ENCODE data around the gene HIPK2. TPM values are rescaled to one million over a fixed set of nuclear protein-coding genes. Genes with fewer than 3 reads are reported as not detected.

Gene HIPK2
- 7.5 and 8.3 TPM in 2 replicates for total RNA-seq (2014; rRNA removed; shearing (Covaris generic))

DNA sequence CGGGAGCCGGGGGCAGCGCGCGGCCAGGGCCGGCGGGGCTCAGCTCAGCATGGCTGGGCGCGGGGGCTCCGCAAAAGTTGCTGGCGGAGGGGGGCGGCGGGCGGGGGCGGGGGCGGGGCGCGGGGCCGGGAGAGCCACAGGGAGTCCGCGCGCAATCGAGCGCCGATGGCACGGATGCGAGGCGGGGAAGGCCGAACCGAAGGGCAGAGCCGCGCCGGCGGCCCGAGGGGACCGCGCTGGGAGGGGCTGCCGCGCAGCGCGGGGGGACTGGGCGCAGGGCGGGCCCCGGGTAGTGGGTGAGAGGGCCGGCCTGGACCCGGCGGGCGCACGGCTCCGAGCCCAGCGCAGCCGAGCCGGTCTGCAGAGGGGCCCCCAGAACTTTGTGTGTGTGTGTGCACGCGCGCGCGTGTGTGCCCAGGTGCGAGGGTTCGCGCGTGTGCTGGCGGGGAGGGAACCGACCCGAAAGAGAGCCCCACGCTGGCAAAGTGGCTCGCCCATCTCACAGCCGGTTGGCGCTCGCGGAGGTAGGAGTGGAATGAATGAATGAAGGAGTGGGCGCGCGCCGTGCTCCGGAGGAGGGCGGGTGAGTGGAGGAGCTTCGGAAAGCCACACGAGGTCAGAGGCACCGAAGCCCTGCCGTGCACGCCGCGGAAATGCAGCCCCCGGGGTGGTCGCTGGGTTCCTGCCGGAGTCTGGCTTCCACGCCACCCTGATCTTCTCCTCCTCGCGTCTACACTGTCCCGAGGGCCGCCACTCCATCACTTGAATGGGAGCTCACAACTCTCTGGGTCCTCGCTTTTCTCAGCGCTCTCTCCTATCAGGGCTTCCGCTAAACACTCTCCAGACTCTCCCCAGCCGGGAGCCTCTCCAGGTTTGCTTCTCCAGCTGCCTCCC, at the start of gene HIPK2:
HIPK2 (minus strand) TSS at position 51 of the 894 bp plus-strand sequence. CDS start 375 bp downstream, outside the sequence.
- peak; percentile 72 for DNase-seq (ENCODE audit: low read depth)

DNA sequence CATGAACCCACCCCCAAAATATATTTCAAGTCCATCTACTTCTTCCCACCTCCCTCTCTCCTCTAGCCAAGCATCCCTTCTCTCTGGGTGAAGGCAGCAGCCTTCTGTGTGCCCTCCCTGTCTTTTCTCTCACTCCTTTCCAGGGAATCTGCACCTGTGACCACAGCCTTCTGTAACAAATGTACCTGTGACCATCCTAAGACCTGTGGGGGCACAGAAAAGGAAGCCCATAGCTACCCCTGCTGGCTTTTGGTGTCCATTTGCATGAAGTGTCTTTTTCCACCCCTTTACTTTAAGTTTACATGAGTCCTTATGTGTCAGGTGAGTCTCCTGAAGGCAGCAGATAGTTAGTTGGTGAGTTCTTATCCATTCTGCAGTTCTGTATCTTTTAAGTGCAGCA, 49.2 kb upstream of the HIPK2 start:
- DNase-seq (ENCODE audit: low read depth), result no peak

DNA sequence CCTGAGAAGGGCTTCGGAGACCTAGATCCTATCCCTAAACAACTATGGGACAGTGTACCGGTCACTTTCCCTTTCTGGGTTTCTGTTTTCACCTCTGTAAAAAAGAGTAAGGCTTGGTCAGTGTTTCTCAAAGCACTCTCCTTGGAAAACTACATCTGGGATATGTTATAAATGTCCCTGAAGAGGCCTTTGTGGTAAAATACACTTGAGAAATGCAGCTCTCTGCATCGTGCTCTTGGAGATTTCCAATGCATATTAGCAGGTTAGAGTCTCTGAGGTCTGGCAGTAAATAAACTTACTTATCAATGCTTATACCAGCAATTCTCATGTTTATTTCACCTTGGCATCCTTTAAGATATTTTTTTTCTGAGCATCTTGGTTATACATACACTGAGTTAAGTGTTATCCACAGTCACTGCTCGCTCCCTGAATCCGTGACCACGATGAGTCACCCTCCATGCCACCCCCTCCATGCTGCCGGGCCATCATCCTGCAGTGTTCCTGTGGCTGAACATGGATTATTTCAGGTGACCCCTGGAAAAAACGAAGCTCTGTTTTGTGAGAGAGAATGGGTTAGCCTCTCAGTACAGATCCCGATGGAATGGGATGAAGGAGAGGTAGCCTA, 48.0 kb upstream of the HIPK2 start:
- peak; percentile 69 for DNase-seq (ENCODE audit: low read depth)

- no peak for DNase-seq (ENCODE audit: low read depth)
Measured at GRCh38 chr7:139823959-139824521, 46.2 kb upstream of the HIPK2 start.

- DNase-seq (ENCODE audit: low read depth), result no peak
Measured at GRCh38 chr7:139822855-139823254, 45.1 kb upstream of the HIPK2 start.

GRCh38 chr7:139821349-139822105, 43.7 kb upstream of the HIPK2 start:
- DNase-seq (ENCODE audit: low read depth), result no peak

DNA sequence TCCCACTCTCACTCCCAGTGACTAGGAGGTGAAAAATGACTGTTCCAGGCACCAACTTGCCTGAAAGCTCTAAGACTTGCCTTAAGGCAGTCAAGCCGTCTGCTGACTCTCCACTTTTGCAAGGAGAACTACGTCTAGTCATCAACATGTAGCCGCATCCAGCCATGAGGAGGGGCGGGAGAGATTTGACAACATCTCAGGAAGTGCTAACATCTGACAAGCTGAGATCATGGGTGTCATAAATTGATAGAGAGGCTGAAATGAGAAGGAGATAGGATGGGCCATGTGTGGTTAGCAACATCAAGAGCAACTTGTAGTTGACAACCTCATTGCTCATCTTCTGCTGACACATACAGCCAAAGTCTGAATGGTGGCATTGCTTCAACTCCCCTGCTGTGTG, 42.3 kb upstream of the HIPK2 start:
- no peak for DNase-seq (ENCODE audit: low read depth)

- DNase-seq (ENCODE audit: low read depth), result no peak
Measured at GRCh38 chr7:139817249-139817648, 39.5 kb upstream of the HIPK2 start.

DNA sequence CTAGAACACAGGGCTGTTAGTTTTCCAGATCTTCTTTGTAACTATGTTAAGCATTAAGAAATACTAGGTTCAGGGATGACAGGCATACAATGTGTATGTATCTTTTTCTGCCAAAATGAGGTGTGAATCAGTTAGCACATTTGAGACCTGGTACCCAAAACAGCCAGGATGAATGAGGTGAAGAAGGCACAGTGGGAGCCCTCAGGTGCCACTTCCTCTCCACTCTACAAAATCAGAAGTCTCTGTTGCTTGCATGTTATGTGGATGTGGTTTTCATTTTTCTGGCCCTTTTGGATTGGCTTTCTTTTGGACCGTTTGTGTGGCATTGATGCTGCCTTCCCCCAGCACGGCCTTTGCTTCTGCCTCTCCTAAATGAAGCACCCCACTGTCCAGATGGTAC, 35.9 kb upstream of the HIPK2 start:
- no peak for DNase-seq (ENCODE audit: low read depth)

GRCh38 chr7:139813151-139813550, 35.4 kb upstream of the HIPK2 start:
- DNase-seq (ENCODE audit: low read depth), result no peak

DNA sequence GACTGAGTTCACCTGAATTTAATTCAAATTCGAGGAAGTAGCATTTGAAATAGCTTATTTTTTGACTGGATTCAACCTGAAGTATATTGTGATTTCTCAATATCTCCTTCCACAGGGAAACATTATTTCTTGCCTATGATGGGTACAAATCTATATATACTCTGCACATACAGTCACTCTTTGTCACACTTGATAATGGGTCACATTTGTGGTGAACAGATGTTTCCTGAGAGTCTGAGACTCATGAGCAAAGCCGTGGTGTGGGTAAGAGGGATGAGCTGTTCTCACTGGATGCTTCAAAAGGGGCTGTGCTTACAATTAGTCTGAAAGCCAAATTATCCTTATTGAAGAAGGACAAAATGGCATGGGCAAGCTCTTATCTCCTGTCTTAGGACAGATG, 33.3 kb upstream of the HIPK2 start:
- DNase-seq (ENCODE audit: low read depth), result peak; percentile 36

DNA sequence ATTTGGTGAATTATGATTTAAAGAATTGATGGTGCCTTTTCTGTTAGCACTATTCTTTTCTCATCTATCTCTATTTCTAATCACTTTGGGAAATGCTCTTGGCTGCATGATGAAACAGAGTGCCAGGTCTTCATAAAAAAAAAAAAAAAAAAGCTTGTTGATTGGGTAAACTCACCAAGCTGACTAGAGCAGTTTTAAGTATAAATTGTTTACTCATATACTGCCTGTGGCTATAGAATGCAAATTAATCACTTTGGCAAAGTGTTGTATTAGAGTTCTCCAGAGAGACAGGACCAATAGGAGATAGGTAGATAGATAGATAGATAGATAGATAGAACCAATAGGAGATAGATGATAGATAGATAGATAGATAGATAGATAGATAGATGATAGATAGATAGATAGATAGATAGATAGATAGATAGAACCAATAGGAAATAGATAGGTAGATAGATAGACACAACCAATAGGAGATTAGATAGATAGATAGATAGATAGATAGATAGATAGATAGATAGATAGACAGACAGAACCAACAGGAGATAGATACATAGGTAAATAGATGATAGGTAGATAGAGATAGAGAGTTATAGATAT, 31.1 kb upstream of the HIPK2 start:
- no peak for DNase-seq (ENCODE audit: low read depth)

- no peak for DNase-seq (ENCODE audit: low read depth)
Measured at GRCh38 chr7:139808427-139808826, 30.6 kb upstream of the HIPK2 start.

- no peak for DNase-seq (ENCODE audit: low read depth)
Measured at GRCh38 chr7:139807009-139807408, 29.2 kb upstream of the HIPK2 start.

DNA sequence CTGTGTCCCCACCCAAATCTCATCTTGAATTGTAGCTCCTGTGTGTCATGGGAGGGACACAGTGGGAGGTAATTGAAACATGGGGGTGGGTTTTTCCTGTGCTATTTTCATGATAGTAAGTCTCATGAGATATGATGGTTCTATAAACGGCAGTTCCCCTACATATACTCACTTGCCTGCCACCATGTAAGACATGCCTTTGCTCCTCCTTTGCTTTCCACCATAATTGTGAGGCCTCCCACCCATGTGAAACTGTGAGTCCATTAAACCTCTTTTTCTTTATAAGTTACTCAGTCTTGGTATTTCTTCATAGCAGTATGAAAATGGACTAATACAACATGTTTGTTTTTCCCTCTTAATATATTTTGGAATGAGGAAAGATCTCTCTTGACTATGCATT, 26.8 kb upstream of the HIPK2 start:
- no peak for DNase-seq (ENCODE audit: low read depth)

GRCh38 chr7:139799586-139799985, 21.8 kb upstream of the HIPK2 start:
- DNase-seq (ENCODE audit: low read depth), result peak; percentile 60

DNA sequence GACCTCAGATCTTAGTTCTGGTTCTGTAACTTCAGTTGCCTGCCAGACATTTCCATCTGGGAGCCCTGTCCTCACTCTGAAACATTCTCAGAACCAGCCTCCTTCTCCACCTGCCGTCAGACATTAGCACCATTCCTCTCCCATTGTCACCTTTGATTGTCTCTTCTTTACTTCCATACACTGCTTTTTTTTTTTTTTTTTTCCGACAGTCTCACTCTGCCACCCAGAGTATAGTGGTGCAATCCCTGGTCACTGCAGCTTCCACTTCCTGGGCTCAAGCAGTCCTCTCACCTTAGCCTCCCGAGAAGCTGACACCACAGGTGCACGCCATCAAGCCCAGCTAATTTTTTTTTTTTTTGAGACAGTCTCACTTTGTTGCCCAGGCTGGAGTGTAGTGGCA, 21.1 kb upstream of the HIPK2 start:
- no peak for DNase-seq (ENCODE audit: low read depth)

GRCh38 chr7:139798221-139798620, 20.4 kb upstream of the HIPK2 start:
- DNase-seq (ENCODE audit: low read depth), result no peak

DNA sequence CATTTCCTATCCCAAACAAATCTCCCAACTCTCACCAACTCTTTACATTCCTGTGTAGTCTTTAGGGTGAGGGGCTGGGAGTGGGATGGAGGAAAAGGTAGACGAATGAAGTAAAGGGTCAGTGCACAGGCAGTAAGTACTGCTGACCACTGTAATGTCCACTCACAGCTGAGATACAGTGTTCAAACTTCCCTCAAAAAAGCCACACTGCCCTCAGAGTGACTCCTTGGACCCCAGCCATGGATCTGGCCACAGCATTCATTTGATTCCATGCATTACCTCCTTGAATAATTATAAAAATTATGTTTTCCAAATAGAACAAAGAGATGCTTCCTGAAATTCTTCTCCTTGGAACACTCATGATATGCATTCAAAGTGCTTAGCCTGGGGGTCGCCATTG, 19.8 kb upstream of the HIPK2 start:
- DNase-seq (ENCODE audit: low read depth), result no peak

DNA sequence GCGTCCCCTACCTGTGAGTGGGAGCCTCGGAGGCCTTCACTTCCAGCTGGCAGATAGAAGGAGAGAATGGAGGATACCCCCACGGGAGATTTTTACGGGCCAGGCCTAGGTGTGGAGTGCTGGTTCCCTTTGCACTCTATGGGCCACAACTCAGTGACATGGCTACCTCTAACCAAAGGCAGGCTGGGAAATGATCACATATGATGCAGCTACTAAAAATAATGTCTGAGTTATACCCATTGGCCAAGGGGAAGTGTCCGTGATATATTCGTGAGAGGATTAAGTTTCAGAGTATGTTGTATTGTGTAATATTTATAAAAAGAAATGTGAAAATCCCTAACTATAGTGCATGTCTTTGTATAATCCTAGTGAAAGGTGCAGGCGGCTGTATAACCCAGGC, 13.5 kb upstream of the HIPK2 start:
- DNase-seq (ENCODE audit: low read depth), result no peak

DNA sequence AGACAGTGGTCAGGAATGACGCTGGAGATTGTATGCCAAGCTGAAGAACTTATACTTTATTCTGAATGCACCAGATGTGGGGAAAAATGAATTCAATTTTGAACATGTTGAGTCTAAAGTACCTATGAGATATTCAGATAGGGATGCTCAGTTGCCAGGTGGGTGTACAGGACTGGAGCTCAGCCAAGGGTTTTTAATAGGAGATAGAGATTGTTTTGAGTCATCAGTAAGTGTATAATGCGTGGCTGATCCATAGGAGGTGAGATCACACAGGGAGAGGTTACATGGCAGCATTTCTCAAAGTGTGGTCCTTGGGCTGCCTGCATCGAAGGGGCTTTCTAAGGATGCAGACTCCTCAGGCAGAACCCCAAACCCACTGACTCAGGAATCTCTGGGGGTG, 6.8 kb upstream of the HIPK2 start:
- DNase-seq (ENCODE audit: low read depth), result no peak

Measured in RPMI7951 (cell line).